IPS-20b (cell line): Measurements from ENCODE around the gene EHMT1.

Experiments used
- H3K27ac ChIP-seq: one replicate; pipeline ENCODE4 v1.5.1; 2013; ENCODE audit warnings: low read length
- H3K27me3 ChIP-seq: 2 replicates; pipeline ENCODE4 v1.6.1; 2013; ENCODE audit warnings: mild to moderate bottlenecking, low read length, inconsistent platforms; ENCODE audit not compliant: insufficient read depth
- H3K36me3 ChIP-seq: 2 replicates; pipeline ENCODE4 v1.6.1; 2013; ENCODE audit warnings: low read depth, mild to moderate bottlenecking, inconsistent platforms, low read length, moderate library complexity; ENCODE audit not compliant: insufficient read depth
- H3K4me1 ChIP-seq: 2 replicates; pipeline ENCODE4 v1.6.1; 2013; ENCODE audit warnings: mild to moderate bottlenecking, control low read depth, inconsistent platforms, low read length, moderate library complexity; ENCODE audit not compliant: insufficient read depth
- H3K4me3 ChIP-seq: 2 replicates; pipeline ENCODE4 v1.5.1; 2013; ENCODE audit warnings: mild to moderate bottlenecking, low read length, inconsistent platforms
- H3K9ac ChIP-seq: 2 replicates; pipeline ENCODE4 v1.6.1; 2013; ENCODE audit warnings: low read depth, mild to moderate bottlenecking, inconsistent platforms, low read length, moderate library complexity
- H3K9me3 ChIP-seq: 2 replicates; pipeline ENCODE4 v1.6.1; 2013; ENCODE audit warnings: mild to moderate bottlenecking, low read depth, low read length, inconsistent platforms; ENCODE audit not compliant: insufficient read depth

EHMT1 gene

GRCh38 chr9:137813651-137814415 lies 195.0 kb downstream of the EHMT1 start:
- Histone ChIP-seq H3K9ac (no peak overlapping the region), H3K36me3 (peaks cover 77% of the 10 kb centered on the region), H3K4me1 (no peaks in the 10 kb centered on the region), H3K9me3 (peaks cover 15% of the 10 kb centered on the region), H3K27me3 (no peaks in the 10 kb centered on the region), H3K4me3 (no peak overlapping the region), H3K27ac (no peak overlapping the region)

- Histone ChIP-seq H3K27me3 (no peaks in the 10 kb centered on the region), H3K36me3 (peaks cover 72% of the 10 kb centered on the region), H3K9me3 (peaks cover 15% of the 10 kb centered on the region), H3K27ac (no peak overlapping the region), H3K9ac (no peak overlapping the region), H3K4me1 (no peaks in the 10 kb centered on the region), H3K4me3 (no peak overlapping the region)
These were observed 195.6 kb downstream of the EHMT1 start for GRCh38 chr9:137814436-137814835.

DNA sequence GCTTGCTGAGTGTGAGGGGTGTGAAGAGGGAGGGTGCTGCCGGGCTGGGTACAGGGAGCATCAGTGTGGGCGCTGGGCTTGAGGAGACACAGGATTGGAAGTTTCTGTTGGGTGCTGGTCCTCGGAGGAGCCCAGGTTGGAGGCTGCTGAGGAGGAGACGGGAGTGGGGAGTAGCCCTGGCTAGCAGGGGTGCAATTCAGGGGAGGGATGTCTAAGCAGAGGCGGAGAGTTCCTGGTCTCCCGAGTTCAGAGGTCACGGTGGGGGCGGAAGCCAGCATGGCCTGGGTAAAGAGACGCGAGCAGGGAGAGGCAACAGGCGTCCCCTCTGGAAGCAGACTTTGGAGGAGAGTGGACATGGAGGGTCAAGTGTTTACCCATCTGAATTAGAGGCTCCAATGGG lies 196.0 kb downstream of the EHMT1 start:
- Histone ChIP-seq H3K27ac (no peak overlapping the region), H3K27me3 (no peaks in the 10 kb centered on the region), H3K4me1 (no peaks in the 10 kb centered on the region), H3K9me3 (peaks cover 15% of the 10 kb centered on the region), H3K36me3 (peaks cover 72% of the 10 kb centered on the region), H3K9ac (no peak overlapping the region), H3K4me3 (no peak overlapping the region)

- H3K9ac ChIP-seq = no peak overlapping the region
- H3K27me3 ChIP-seq = no peaks in the 10 kb centered on the region
- H3K36me3 ChIP-seq = peaks cover 80% of the 10 kb centered on the region
- no peaks in the 10 kb centered on the region for H3K4me1 ChIP-seq
- H3K9me3 ChIP-seq = peaks cover 17% of the 10 kb centered on the region
- no peak overlapping the region for H3K27ac ChIP-seq
- H3K4me3 ChIP-seq = no peak overlapping the region
These were observed 196.8 kb downstream of the EHMT1 start for GRCh38 chr9:137815256-137816255.

DNA sequence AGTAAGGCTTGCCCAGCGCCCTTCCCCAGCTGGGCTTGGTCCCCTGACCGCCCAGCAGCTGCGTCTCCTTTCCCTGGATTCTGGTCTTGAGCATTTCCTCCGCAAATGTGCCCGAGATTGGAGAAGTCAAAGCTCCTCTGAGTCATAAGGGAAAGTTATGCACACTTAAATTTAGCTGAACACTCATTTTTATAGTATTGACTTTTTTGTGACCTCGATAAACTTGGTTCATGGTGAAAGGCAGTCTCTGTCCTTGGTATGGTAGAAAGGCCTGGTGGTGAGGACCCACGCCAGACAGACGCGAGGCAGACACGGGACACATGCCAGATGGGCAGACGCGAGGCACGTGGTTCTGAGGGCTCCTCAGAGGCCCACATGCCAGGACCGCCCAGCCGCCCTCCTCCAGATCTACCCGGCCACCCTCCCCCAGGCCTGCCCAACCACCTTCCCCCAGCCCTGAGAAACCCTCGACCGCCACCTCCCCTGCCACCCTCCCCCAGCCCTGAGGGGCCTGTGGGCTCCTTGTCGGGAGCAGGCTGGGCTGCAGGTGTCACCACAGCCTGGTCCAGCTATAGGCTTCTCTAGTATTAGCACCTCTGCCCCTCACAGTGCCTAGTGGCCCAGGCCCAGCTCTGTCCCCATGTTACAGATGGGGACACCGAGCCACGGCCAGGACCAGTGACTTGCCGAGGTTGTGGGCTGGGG lies 197.9 kb downstream of the EHMT1 start:
- no peaks in the 10 kb centered on the region for H3K27me3 ChIP-seq
- no peak overlapping the region for H3K4me3 ChIP-seq
- H3K9me3 ChIP-seq = peaks cover 17% of the 10 kb centered on the region
- H3K27ac ChIP-seq = no peak overlapping the region
- no peaks in the 10 kb centered on the region for H3K4me1 ChIP-seq
- peaks cover 78% of the 10 kb centered on the region for H3K36me3 ChIP-seq
- no peak overlapping the region for H3K9ac ChIP-seq

GRCh38 chr9:137817236-137818200 lies 198.7 kb downstream of the EHMT1 start:
- Histone ChIP-seq H3K9me3 (peaks cover 17% of the 10 kb centered on the region), H3K27me3 (no peaks in the 10 kb centered on the region), H3K4me3 (no peak overlapping the region), H3K27ac (no peak overlapping the region), H3K9ac (no peak overlapping the region), H3K36me3 (peaks cover 78% of the 10 kb centered on the region), H3K4me1 (no peaks in the 10 kb centered on the region)

DNA sequence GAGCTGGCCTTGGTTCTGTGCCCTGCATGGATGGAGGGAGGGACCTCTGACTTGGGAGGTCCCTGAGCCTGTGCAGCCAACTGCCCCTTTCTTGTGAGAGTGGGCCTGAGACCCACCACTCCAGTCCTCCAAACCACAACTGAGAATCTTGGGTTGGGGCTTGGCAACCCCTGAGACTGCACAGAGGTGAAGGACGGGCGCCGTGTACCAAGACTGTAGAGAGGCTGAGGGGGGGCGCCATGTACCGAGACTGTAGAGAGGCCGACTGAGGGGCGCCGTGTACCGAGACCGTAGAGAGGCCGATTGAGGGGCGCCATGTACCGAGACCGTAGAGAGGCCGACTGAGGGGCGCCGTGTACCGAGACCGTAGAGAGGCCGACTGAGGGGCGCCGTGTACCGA lies 199.5 kb downstream of the EHMT1 start:
- no peaks in the 10 kb centered on the region for H3K27me3 ChIP-seq
- H3K4me3 ChIP-seq = no peak overlapping the region
- no peaks in the 10 kb centered on the region for H3K4me1 ChIP-seq
- no peak overlapping the region for H3K9ac ChIP-seq
- H3K9me3 ChIP-seq = peaks cover 17% of the 10 kb centered on the region
- peaks cover 71% of the 10 kb centered on the region for H3K36me3 ChIP-seq
- no peak overlapping the region for H3K27ac ChIP-seq

DNA sequence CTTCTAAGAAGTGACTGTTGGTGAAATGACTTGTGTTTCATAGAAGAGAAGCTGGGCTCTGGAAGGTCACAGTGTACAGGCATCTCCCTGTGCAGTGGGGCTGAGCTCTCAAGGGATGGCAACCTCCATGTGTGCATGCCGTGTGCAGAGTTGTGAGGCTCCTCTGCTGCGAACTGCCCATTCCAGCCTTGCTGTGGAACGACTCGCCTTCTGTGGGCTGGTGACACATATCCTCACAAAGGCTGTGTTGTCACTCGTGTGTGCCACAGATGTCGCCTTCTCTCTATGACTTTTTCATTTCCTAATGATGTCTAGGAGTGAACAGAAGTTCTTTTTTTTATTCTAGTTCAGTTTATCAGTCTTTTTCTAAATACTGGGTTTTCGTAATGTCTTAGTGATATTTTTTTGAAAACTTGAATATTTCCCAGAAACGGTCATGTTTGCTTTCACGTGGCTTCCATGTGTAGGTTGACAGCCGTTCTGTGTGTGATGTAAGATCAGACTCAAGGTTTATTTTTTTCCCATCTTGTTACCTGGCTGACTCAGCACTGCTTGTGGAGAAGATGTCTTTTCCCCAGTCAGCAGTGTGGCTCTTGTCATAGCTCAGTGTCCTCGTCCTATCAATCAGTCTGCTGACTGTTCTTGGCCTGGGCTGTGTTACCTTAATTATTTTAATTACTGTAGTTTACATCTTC lies 201.5 kb downstream of the EHMT1 start:
- no peak overlapping the region for H3K4me3 ChIP-seq
- H3K9ac ChIP-seq = no peak overlapping the region
- H3K27ac ChIP-seq = no peak overlapping the region
- peaks cover 17% of the 10 kb centered on the region for H3K9me3 ChIP-seq
- H3K4me1 ChIP-seq = no peaks in the 10 kb centered on the region
- no peaks in the 10 kb centered on the region for H3K27me3 ChIP-seq
- peaks cover 71% of the 10 kb centered on the region for H3K36me3 ChIP-seq

DNA sequence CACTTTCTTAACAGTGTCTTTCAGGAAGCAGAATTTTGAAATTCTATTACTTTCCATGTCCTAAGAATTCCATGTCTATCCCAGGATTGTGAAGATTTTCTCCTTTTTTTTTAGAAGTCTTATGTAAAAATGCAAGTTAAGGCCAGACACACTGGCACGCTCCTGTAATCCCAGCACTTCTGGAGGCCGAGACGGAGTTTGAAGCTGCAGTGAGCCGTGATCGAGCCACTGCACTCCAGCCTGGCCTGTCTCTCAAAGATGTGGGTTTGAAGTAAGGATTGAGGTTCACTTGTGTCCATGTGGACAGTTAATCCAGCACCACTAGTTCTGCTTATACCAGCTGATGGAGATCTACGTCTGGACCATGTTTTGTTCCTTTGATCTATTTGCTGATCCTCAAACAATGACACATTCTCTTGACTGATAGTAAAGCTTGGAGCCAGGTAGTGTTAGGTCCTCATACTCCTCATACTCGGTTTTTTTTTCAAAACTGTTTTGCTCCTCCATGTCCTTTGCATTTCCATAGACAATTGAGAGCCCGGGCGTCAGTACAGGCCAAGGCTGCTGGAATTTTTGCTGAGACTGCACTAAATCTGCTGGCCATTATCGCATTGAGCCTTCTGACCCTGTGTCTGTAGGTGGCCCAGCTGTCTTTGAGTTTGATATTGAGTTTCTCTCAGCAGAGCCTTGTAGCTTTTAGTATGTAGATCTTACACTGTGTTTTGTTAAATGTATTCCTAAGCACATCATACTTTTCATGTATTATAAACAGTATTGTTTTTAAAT lies 205.4 kb downstream of the EHMT1 start:
- Histone ChIP-seq H3K36me3 (peaks cover 60% of the 10 kb centered on the region), H3K4me1 (no peaks in the 10 kb centered on the region), H3K27ac (no peak overlapping the region), H3K9me3 (0 out of 2 replicates have a peak, but pooled peaks cover 2% of the 10 kb centered on the region), H3K4me3 (no peak overlapping the region), H3K27me3 (no peaks in the 10 kb centered on the region), H3K9ac (no peak overlapping the region)
